Astrocyte (in vitro differentiated cells and primary cell): ENCODE data around the gene PPP2R3C. TPM values are rescaled to one million over a fixed set of nuclear protein-coding genes. Genes with fewer than 3 reads are reported as not detected.

Experiments used
- DNase-seq: peaks from one replicate; pipeline ENCODE4 v3.0.0-alpha.2; 2010; ENCODE audit warnings: low read depth
- FAIRE-seq: peaks from 2 replicates; lab custom pipeline; 2011; peaks lifted over from hg19 to GRCh38; lab: Jason Lieb, UNC
- H2AFZ ChIP-seq: 2 replicates; pipeline ENCODE4 v1.6.0; 2012; ENCODE audit warnings: low read depth, low read length, inconsistent platforms
- H3K27ac ChIP-seq: 2 replicates; pipeline ENCODE4 v1.5.1; 2011; ENCODE audit warnings: low read depth, low read length, inconsistent platforms
- H3K27me3 ChIP-seq: 2 replicates; pipeline ENCODE4 v1.6.0; 2011; ENCODE audit warnings: low read length, inconsistent platforms; ENCODE audit not compliant: insufficient read depth
- H3K36me3 ChIP-seq: 2 replicates; pipeline ENCODE4 v1.5.1; 2011; ENCODE audit warnings: low read length, inconsistent platforms; ENCODE audit not compliant: insufficient read depth
- H3K4me1 ChIP-seq: 2 replicates; pipeline ENCODE4 v1.5.1; 2011; ENCODE audit warnings: low read length, inconsistent platforms; ENCODE audit not compliant: insufficient read depth
- H3K4me2 ChIP-seq: 2 replicates; pipeline ENCODE4 v1.6.0; 2012; ENCODE audit warnings: low read length, inconsistent platforms
- H3K4me3 ChIP-seq: 2 replicates; pipeline ENCODE4 v1.5.1; 2011; ENCODE audit warnings: low read depth, mild to moderate bottlenecking, low read length, inconsistent platforms; ENCODE audit not compliant: insufficient read depth
- H3K79me2 ChIP-seq: 2 replicates; pipeline ENCODE4 v1.6.0; 2012; ENCODE audit warnings: mild to moderate bottlenecking, low read length, inconsistent platforms; ENCODE audit not compliant: insufficient read depth
- H3K9ac ChIP-seq: 2 replicates; pipeline ENCODE4 v1.6.0; 2012; ENCODE audit warnings: mild to moderate bottlenecking, low read length, inconsistent platforms
- H3K9me3 ChIP-seq: 2 replicates; pipeline ENCODE4 v1.5.1; 2012; ENCODE audit warnings: low read depth, mild to moderate bottlenecking, low read length, inconsistent platforms; ENCODE audit not compliant: insufficient read depth
- H4K20me1 ChIP-seq: 2 replicates; pipeline ENCODE4 v1.6.0; 2012; ENCODE audit warnings: low read length, inconsistent platforms; ENCODE audit not compliant: insufficient read depth
- H3K27ac Mint-ChIP-seq: one replicate; pipeline ENCODE4 v1.8.0; 2021; ENCODE audit warnings: mild to moderate bottlenecking, mixed read lengths; ENCODE audit not compliant: unreplicated experiment
- H3K27me3 Mint-ChIP-seq: one replicate; pipeline ENCODE4 v1.8.0; 2021; ENCODE audit warnings: low read depth, mixed read lengths; ENCODE audit not compliant: unreplicated experiment
- H3K36me3 Mint-ChIP-seq: one replicate; pipeline ENCODE4 v1.8.0; 2021; ENCODE audit warnings: low read depth, mixed read lengths; ENCODE audit not compliant: unreplicated experiment
- H3K4me1 Mint-ChIP-seq: one replicate; pipeline ENCODE4 v1.8.0; 2021; ENCODE audit warnings: low read depth, mixed read lengths; ENCODE audit not compliant: unreplicated experiment
- H3K4me3 Mint-ChIP-seq: one replicate; pipeline ENCODE4 v1.8.0; 2021; ENCODE audit warnings: mild to moderate bottlenecking, moderate library complexity, mixed read lengths; ENCODE audit not compliant: unreplicated experiment
- H3K9me3 Mint-ChIP-seq: one replicate; pipeline ENCODE4 v1.8.0; 2021; ENCODE audit warnings: mild to moderate bottlenecking, mixed read lengths; ENCODE audit not compliant: unreplicated experiment
- EZH2 ChIP-seq: IDR thresholded peaks from 2 replicates; pipeline ENCODE4 v1.6.1; 2012; ENCODE audit warnings: mild to moderate bottlenecking, low read length, inconsistent platforms; ENCODE audit not compliant: insufficient read depth
- total RNA-seq: library from RNA; stranded (reverse); gene quantifications from 2 replicates; pipeline ENCODE4 v1.2.1, GENCODE V29; 2021
- TF ChIP-seq, protein P1 (sequence below): IDR thresholded peaks from 2 replicates; pipeline ENCODE4 v1.5.1; 2011; ENCODE audit warnings: low read depth, mild to moderate bottlenecking, inconsistent platforms, low read length, moderate library complexity; ENCODE audit not compliant: insufficient read depth

PPP2R3C gene
- total RNA-seq, 1 donor from 2014 or later = 28.3 TPM

DNA sequence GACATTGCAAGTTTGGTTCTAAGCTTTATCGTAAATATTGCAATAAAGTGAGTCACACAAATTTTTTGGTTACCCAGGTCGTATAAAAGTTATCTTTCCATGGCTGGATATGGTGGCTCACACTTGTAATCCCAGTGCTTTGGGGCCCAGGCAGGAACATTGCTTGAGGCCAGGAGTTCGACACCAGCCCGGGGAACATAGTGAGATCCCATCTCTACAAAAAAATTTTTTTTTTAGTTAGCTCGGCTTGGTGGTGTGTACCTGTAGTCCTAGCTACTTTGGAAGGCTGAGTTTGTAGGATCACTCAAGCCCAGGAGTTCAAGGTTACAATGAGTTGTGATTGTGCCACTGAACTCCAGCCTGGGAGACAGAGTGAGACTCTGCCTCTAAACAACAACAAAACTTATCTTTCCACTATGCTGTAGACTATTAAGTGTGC is 24.9 kb upstream of the PPP2R3C start:
- no peak overlapping the region for H3K4me2 ChIP-seq
- no peaks in the 10 kb centered on the region for H3K9me3 ChIP-seq
- no peak for TF ChIP-seq EZH2
- TF ChIP-seq, protein P1, sequence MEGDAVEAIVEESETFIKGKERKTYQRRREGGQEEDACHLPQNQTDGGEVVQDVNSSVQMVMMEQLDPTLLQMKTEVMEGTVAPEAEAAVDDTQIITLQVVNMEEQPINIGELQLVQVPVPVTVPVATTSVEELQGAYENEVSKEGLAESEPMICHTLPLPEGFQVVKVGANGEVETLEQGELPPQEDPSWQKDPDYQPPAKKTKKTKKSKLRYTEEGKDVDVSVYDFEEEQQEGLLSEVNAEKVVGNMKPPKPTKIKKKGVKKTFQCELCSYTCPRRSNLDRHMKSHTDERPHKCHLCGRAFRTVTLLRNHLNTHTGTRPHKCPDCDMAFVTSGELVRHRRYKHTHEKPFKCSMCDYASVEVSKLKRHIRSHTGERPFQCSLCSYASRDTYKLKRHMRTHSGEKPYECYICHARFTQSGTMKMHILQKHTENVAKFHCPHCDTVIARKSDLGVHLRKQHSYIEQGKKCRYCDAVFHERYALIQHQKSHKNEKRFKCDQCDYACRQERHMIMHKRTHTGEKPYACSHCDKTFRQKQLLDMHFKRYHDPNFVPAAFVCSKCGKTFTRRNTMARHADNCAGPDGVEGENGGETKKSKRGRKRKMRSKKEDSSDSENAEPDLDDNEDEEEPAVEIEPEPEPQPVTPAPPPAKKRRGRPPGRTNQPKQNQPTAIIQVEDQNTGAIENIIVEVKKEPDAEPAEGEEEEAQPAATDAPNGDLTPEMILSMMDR = no peak
- no peak overlapping the region for H2AFZ ChIP-seq
- no peaks in the 10 kb centered on the region for H3K36me3 ChIP-seq
- no peak for FAIRE-seq
- Mint-ChIP-seq H3K9me3 (peaks cover 2% of the 10 kb centered on the region), H3K4me3 (no peak overlapping the region), H3K4me1 (no peaks in the 10 kb centered on the region), H3K27ac (no peak overlapping the region), H3K27me3 (no peaks in the 10 kb centered on the region), H3K36me3 (peaks cover 9% of the 10 kb centered on the region)
- H3K27ac ChIP-seq = no peak overlapping the region
- DNase-seq = no peak
- H3K27me3 ChIP-seq = no peaks in the 10 kb centered on the region
- no peak overlapping the region for H3K9ac ChIP-seq
- H4K20me1 ChIP-seq = peaks cover 17% of the 10 kb centered on the region
- H3K4me1 ChIP-seq = no peaks in the 10 kb centered on the region
- no peak overlapping the region for H3K4me3 ChIP-seq
- H3K79me2 ChIP-seq = peaks cover 3% of the 10 kb centered on the region

DNA sequence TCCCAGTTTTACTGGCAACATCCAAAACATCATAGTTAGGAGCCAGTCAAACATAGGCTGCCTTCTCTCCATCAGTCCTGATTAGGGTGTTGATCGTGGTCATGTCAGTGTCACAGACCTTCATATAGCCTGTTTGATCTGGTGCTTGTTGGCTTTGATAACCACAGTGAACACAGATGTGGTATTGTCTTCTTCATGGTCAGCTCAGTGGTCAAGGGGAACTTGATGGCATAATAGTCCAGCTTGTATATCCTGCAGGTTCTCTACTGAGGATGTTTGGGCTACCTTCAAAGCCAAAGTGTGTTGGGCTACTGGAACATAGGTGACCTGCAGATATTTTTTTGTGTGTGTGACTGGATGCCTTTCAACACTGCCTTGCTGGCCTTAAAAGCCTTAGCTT is 22.2 kb upstream of the PPP2R3C start:
- Histone ChIP-seq H3K9ac (no peak overlapping the region), H4K20me1 (peaks cover 14% of the 10 kb centered on the region), H3K9me3 (no peaks in the 10 kb centered on the region), H3K27ac (no peak overlapping the region), H3K79me2 (peaks cover 8% of the 10 kb centered on the region), H3K27me3 (no peaks in the 10 kb centered on the region), H3K4me1 (no peaks in the 10 kb centered on the region), H3K36me3 (no peaks in the 10 kb centered on the region), H3K4me3 (no peak overlapping the region), H3K4me2 (no peak overlapping the region), H2AFZ (no peak overlapping the region)
- no peak overlapping the region for H3K27ac Mint-ChIP-seq
- TF ChIP-seq, protein P1 = no peak
- TF ChIP-seq EZH2 = no peak
- no peaks in the 10 kb centered on the region for H3K27me3 Mint-ChIP-seq
- DNase-seq (no peak), FAIRE-seq (no peak)
- peaks cover 2% of the 10 kb centered on the region for H3K9me3 Mint-ChIP-seq
- H3K4me1 Mint-ChIP-seq = no peaks in the 10 kb centered on the region
- H3K4me3 Mint-ChIP-seq = no peak overlapping the region
- peaks cover 2% of the 10 kb centered on the region for H3K36me3 Mint-ChIP-seq

DNA sequence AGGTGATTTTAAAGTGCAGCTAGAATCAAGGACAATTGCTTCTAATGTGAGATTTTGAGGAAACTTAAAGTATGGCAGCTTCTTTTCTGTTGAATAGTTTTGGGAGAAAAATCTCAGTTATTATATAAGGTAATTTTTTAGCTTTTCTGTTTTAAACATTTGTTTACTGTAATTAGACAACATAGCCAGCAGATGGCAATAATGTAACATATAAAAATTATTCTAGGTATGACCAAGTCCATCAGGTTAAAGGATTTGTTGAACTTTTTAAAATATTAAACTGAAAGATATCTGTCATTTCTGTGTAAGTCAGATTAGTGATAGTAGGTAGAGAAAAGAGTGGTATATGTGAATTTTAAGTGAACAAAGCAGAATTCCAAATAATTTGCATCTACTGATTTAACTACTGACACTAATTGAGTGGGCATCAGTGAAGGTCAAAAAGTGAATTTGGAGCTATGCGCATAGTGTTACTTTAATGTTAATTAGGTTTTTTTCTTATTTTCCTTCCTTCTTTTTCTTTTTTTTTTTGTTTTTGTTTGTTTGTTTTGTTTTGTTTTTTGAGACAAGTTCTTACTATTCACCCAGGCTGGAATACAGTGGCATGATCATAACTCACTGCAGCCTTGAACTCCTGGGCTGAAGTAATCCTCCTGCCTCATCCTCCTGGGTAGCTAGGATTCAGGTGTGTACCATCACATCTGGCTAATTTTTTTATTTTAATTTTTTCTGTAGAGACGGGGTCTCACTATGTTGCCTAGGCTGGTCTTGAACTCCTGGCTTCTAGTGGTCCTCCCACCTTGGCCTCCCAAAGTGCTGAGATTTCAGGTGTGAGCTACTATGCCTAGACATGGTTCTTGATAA is 19.2 kb upstream of the PPP2R3C start:
- no peak for FAIRE-seq
- peaks cover 4% of the 10 kb centered on the region for H3K36me3 Mint-ChIP-seq
- H3K27ac Mint-ChIP-seq = no peak overlapping the region
- H3K4me3 Mint-ChIP-seq = no peak overlapping the region
- no peak for DNase-seq
- Histone ChIP-seq H3K4me2 (no peak overlapping the region), H3K79me2 (peaks cover 10% of the 10 kb centered on the region), H3K4me1 (no peaks in the 10 kb centered on the region), H2AFZ (no peak overlapping the region), H3K4me3 (no peak overlapping the region), H3K27ac (no peak overlapping the region), H3K36me3 (no peaks in the 10 kb centered on the region), H3K9ac (no peak overlapping the region), H4K20me1 (peaks cover 23% of the 10 kb centered on the region), H3K27me3 (no peaks in the 10 kb centered on the region), H3K9me3 (no peaks in the 10 kb centered on the region)
- no peaks in the 10 kb centered on the region for H3K9me3 Mint-ChIP-seq
- TF ChIP-seq, protein P1 = peak; percentile 38
- no peak for TF ChIP-seq EZH2
- no peaks in the 10 kb centered on the region for H3K4me1 Mint-ChIP-seq
- no peaks in the 10 kb centered on the region for H3K27me3 Mint-ChIP-seq
